Endothelial cell (in vitro differentiated cells): ENCODE data around the gene ZNF248. TPM values are rescaled to one million over a fixed set of nuclear protein-coding genes. Genes with fewer than 3 reads are reported as not detected.

Experiments used
- DNase-seq: peaks from one replicate; pipeline ENCODE4 v3.0.0; 2021; ENCODE audit warnings: low spot score
- H3K27ac Mint-ChIP-seq: one replicate; pipeline ENCODE4 v1.8.0; 2021; ENCODE audit warnings: mixed read lengths, inconsistent platforms; ENCODE audit not compliant: unreplicated experiment
- H3K27me3 Mint-ChIP-seq: one replicate; pipeline ENCODE4 v1.8.0; 2021; ENCODE audit warnings: mild to moderate bottlenecking, moderate library complexity, mixed read lengths, inconsistent platforms; ENCODE audit not compliant: unreplicated experiment
- H3K36me3 Mint-ChIP-seq: one replicate; pipeline ENCODE4 v1.8.0; 2021; ENCODE audit warnings: mild to moderate bottlenecking, low read depth, mixed read lengths, inconsistent platforms; ENCODE audit not compliant: unreplicated experiment
- H3K4me1 Mint-ChIP-seq: one replicate; pipeline ENCODE4 v1.8.0; 2021; ENCODE audit warnings: mild to moderate bottlenecking, mixed read lengths, inconsistent platforms; ENCODE audit not compliant: unreplicated experiment
- H3K4me3 Mint-ChIP-seq: one replicate; pipeline ENCODE4 v1.8.0; 2021; ENCODE audit warnings: mild to moderate bottlenecking, mixed read lengths, inconsistent platforms; ENCODE audit not compliant: unreplicated experiment
- H3K9me3 Mint-ChIP-seq: one replicate; pipeline ENCODE4 v1.8.0; 2021; ENCODE audit warnings: mixed read lengths, inconsistent platforms; ENCODE audit not compliant: unreplicated experiment
- total RNA-seq: library from RNA; stranded (reverse); fragmentation: NEBNext Ultra II Directional; extraction: Animal tissue kit (Norgen Biotek cat#: 25700); gene quantifications from one replicate; pipeline ENCODE4 v1.2.1, GENCODE V29; 2021; ENCODE audit not compliant: unreplicated experiment
- TF ChIP-seq, protein P1 (sequence below): fragments of 200-600 bp; sonication (generic); IDR thresholded peaks from one replicate; pipeline ENCODE4 v1.5.0; 2021; ENCODE audit warnings: antibody characterized with exemption; ENCODE audit not compliant: unreplicated experiment

The ZNF248 gene
- total RNA-seq, 1 donor from 2014 or later = 6.3 TPM

DNA sequence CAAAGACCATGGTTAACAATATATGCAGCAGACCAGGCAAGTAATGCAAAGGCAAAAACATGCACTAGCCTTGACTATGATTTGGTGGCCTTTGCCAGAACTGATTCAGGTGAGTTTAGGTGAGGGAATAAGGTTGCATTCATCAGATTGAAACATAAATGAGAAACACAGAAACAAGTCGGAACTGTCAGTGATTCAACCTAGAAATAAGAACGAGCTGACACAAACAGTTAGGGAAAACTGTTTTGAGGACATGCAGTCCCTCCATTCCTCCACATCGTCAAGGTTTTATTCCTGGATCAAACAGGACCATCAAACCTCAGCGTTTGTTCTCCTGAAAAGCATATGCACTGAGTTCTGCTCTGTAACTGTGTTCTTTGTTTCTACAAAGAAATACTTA is 1.8 kb downstream of the ZNF248 start:
- Mint-ChIP-seq H3K4me3 (no peak overlapping the region), H3K36me3 (peaks cover 8% of the 10 kb centered on the region), H3K9me3 (peaks cover 5% of the 10 kb centered on the region), H3K27me3 (peaks cover 1% of the 10 kb centered on the region), H3K4me1 (no peaks in the 10 kb centered on the region), H3K27ac (no peak overlapping the region)
- TF ChIP-seq, protein P1, sequence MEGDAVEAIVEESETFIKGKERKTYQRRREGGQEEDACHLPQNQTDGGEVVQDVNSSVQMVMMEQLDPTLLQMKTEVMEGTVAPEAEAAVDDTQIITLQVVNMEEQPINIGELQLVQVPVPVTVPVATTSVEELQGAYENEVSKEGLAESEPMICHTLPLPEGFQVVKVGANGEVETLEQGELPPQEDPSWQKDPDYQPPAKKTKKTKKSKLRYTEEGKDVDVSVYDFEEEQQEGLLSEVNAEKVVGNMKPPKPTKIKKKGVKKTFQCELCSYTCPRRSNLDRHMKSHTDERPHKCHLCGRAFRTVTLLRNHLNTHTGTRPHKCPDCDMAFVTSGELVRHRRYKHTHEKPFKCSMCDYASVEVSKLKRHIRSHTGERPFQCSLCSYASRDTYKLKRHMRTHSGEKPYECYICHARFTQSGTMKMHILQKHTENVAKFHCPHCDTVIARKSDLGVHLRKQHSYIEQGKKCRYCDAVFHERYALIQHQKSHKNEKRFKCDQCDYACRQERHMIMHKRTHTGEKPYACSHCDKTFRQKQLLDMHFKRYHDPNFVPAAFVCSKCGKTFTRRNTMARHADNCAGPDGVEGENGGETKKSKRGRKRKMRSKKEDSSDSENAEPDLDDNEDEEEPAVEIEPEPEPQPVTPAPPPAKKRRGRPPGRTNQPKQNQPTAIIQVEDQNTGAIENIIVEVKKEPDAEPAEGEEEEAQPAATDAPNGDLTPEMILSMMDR = no peak
- DNase-seq = no peak

DNA sequence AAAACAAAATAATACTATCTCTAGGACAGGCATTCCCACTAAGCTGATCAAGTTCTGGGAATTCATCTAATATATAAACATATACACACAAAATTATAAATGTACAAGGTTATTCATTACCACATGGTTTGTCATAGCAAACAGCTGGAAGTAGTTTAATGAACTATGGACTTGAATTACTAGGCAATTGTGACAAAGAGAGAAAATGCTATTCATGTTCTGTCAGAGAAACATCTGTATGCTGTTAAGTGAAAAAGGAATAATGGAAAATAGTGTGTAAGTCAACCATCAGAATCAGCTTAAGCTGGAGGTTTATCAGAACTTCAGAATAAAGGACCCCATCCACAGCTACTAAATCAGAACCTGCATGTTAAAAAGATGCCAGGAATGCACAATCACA is 2.8 kb downstream of the ZNF248 start:
- H3K27me3 Mint-ChIP-seq = peaks cover 1% of the 10 kb centered on the region
- H3K9me3 Mint-ChIP-seq = no peaks in the 10 kb centered on the region
- TF ChIP-seq, protein P1 = no peak
- H3K4me1 Mint-ChIP-seq = no peaks in the 10 kb centered on the region
- peaks cover 8% of the 10 kb centered on the region for H3K36me3 Mint-ChIP-seq
- no peak overlapping the region for H3K4me3 Mint-ChIP-seq
- no peak overlapping the region for H3K27ac Mint-ChIP-seq
- DNase-seq = no peak

DNA sequence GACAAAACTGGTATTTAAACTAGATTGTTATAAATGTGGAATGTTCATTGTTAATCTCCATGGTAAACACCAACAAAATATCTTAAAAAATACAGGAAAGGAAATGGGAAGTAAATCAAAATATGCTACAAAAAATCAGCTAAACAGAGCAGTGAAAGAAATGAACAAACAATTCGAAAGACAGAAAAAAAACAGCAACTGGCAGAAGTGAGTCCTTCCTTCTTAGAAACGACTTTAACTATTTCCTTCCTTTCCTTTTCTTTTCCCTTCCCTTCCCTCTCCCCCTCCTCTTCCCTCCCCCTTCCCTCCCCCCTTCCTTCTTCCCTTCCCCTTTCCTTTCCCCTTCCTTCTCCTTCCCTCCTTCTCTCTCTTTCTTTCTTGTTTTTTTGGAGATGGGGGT is 12.8 kb downstream of the ZNF248 start:
- no peak overlapping the region for H3K4me3 Mint-ChIP-seq
- no peak overlapping the region for H3K27ac Mint-ChIP-seq
- no peak for DNase-seq
- peaks cover 25% of the 10 kb centered on the region for H3K36me3 Mint-ChIP-seq
- H3K4me1 Mint-ChIP-seq = no peaks in the 10 kb centered on the region
- no peaks in the 10 kb centered on the region for H3K27me3 Mint-ChIP-seq
- TF ChIP-seq, protein P1 = no peak
- H3K9me3 Mint-ChIP-seq = peaks cover 4% of the 10 kb centered on the region

DNA sequence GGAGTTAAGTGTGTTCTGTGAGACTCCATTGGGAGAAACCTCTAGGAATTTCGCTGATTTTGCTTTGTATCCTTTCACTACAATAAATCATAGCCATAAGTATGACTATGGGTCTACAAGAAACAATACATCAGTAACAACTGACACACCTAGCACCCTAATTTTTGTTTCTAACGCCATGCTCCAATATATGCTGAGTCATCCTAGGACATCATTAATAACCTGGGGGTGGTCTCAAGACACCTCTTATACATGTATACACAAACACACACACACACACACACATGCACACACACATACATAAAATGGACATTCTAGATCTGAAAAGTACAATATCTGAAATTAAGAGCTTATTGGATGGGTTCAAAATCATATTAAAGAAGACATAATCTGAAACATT is 18.2 kb downstream of the ZNF248 start:
- Mint-ChIP-seq H3K36me3 (peaks cover 58% of the 10 kb centered on the region), H3K4me3 (no peak overlapping the region), H3K27ac (no peak overlapping the region), H3K9me3 (peaks cover 12% of the 10 kb centered on the region), H3K4me1 (no peaks in the 10 kb centered on the region), H3K27me3 (peaks cover 2% of the 10 kb centered on the region)
- TF ChIP-seq, protein P1 = no peak
- DNase-seq = no peak

DNA sequence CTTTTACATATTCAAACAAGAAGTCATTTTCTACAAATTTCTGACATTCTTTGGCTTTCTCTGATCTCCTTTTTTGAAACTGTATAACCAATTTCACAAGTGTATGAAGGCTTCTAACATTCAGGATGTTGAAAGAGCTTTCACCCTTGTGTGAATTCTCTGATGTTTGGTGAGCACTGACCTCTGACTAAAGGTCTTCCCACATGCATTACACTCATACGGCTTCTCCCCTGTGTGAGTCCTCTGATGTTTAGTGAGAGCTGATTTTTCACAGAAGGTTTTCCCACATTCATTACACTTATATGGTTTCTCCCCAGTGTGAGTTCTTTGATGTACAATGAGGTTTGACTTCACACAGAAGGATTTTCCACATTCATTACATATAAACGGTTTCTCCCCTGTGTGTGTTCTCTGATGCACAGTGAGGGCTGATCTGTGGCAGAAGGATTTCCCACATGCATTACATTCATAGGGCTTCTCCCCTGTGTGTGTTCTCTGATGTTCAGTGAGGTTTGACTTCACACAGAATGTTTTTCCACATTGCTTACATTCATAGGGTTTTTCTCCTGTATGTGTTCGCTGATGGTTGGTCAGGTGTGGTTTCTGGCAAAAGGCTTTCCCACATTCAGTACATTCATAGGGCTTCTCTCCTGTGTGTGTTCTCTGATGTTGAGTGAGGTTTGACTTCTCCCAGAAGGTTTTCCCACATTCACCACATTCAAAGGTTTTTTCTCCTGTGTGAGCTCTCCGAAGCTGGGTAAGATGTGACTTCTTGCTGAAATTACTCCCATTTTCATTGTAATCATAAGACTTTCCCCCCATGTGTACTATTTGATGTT is 25.7 kb downstream of the ZNF248 start:
- Mint-ChIP-seq H3K27me3 (peaks cover 5% of the 10 kb centered on the region), H3K36me3 (peaks cover 88% of the 10 kb centered on the region), H3K9me3 (peaks cover 40% of the 10 kb centered on the region), H3K4me3 (peak overlapping the region; percentile 68), H3K4me1 (no peaks in the 10 kb centered on the region), H3K27ac (no peak overlapping the region)
- DNase-seq = no peak
- TF ChIP-seq, protein P1 = no peak
